ENCODE measurements around the gene HOMER3. TPM values are rescaled to one million over a fixed set of nuclear protein-coding genes. Genes with fewer than 3 reads are reported as not detected.

HOMER3 gene
- total and polyA plus RNA-seq, 2 of the 13 experiments (the other 11 are each of a cell fraction or from before 2014, with no cell fraction given): 21.3 to 27.3 TPM

DNA sequence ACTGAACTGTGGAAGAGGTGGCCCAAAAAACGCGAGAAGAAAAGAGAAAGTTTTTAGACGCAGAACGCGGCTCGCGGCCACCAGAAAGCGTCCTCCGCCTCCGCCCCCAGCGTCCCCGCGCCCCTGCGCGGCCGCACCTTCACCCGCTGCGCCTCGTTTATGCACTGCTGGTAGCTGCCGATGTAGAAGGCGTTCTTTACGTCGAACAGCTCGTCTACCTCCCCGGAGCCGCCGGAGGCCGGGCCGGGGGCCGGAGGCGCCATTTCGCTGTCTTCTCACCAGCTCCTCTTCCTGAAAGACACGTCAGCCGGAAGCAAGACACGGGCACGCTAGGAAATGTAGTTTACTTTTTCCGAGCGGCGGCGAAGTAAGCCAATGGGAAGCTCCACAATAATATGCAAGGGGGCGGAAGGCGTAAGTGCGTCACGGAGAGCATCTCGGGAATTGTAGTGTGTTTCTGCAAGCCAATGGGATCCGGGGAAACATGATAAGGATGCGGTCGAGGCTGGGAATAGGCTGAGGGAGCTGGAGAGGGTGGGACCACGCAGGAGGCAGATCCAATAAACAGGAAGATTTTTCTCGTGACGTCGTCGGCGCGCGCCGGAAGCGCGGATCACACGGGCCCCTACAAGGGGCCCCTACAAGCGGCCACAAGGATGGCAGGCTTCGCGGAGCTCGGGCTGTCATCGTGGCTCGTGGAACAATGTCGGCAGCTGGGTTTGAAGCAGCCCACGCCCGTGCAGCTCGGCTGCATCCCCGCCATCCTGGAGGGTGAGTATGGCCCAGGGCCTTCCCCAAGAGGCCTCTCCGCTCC is 21.7 kb downstream of the HOMER3 start, which contains the start of the genes COPE and DDX49 (continued):
- 0 out of 2 replicates have a peak, but pooled peaks have one; percentile 8 for TF ChIP-seq PRDM15 (CRISPR knock-in tag; IDR thresholded peaks at IDR 0.05)
- TF ChIP-seq SP1 (IDR thresholded peaks at IDR 0.05): no peak
- TF ChIP-seq SP1 (CRISPR knock-in tag; IDR thresholded peaks at IDR 0.05): peak; percentile 24; the same call in 1 of the 2 replicates
- TF ChIP-seq POGK (CRISPR knock-in tag; conservative IDR thresholded peaks at IDR 0.05): no peak
- TF ChIP-seq ATF7 (IDR thresholded peaks at IDR 0.05): peak; percentile 47; the same call in 1 of the 2 replicates
- TF ChIP-seq ATF7 (CRISPR knock-in tag; IDR thresholded peaks at IDR 0.05): no peak
- TF ChIP-seq, protein P1, sequence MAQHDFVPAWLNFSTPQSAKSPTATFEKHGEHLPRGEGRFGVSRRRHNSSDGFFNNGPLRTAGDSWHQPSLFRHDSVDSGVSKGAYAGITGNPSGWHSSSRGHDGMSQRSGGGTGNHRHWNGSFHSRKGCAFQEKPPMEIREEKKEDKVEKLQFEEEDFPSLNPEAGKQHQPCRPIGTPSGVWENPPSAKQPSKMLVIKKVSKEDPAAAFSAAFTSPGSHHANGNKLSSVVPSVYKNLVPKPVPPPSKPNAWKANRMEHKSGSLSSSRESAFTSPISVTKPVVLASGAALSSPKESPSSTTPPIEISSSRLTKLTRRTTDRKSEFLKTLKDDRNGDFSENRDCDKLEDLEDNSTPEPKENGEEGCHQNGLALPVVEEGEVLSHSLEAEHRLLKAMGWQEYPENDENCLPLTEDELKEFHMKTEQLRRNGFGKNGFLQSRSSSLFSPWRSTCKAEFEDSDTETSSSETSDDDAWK (CRISPR knock-in tag; IDR thresholded peaks at IDR 0.05): no peak
- no peak for TF ChIP-seq ATF7-NPFF (CRISPR knock-in tag; IDR thresholded peaks at IDR 0.05; ENCODE audit: low read depth)
- peak; percentile 63; the same call in 1 of the 2 replicates for TF ChIP-seq MAZ (IDR thresholded peaks at IDR 0.05; ENCODE audit: borderline replicate concordance, low read depth, low read length)
- peak; percentile 80 for TF ChIP-seq MAZ (CRISPR knock-in tag; IDR thresholded peaks at IDR 0.05; ENCODE audit: low read depth)
- 0 out of 2 replicates have a peak, but pooled peaks have one; percentile 72 for TF ChIP-seq MAF1 (CRISPR knock-in tag; IDR thresholded peaks at IDR 0.05; ENCODE audit: borderline replicate concordance)
- no peak for TF ChIP-seq TOE1 (CRISPR knock-in tag; IDR thresholded peaks at IDR 0.05)
- 0 out of 2 replicates have a peak, but pooled peaks have one; percentile 43 for TF ChIP-seq RFXANK (CRISPR knock-in tag; IDR thresholded peaks at IDR 0.05)
- TF ChIP-seq, protein P2, sequence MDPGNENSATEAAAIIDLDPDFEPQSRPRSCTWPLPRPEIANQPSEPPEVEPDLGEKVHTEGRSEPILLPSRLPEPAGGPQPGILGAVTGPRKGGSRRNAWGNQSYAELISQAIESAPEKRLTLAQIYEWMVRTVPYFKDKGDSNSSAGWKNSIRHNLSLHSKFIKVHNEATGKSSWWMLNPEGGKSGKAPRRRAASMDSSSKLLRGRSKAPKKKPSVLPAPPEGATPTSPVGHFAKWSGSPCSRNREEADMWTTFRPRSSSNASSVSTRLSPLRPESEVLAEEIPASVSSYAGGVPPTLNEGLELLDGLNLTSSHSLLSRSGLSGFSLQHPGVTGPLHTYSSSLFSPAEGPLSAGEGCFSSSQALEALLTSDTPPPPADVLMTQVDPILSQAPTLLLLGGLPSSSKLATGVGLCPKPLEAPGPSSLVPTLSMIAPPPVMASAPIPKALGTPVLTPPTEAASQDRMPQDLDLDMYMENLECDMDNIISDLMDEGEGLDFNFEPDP (CRISPR knock-in tag; conservative IDR thresholded peaks at IDR 0.05): no peak
- peak; percentile 59 for TF ChIP-seq RFX5 (IDR thresholded peaks at IDR 0.05; ENCODE audit: low read depth, low read length)
- 0 out of 2 replicates have a peak, but pooled peaks have one; percentile 27 for TF ChIP-seq SIX4 (CRISPR knock-in tag; IDR thresholded peaks at IDR 0.05)
- TF ChIP-seq ZNF605 (CRISPR knock-in tag; IDR thresholded peaks at IDR 0.05): peak; percentile 84
- no peak; the same call in 1 of the 2 replicates for TF ChIP-seq HMG20A (CRISPR knock-in tag; IDR thresholded peaks at IDR 0.05; ENCODE audit: borderline replicate concordance)
- TF ChIP-seq HMGA1 (CRISPR knock-in tag; conservative IDR thresholded peaks at IDR 0.05): no peak
- TF ChIP-seq ZNF260 (CRISPR knock-in tag; IDR thresholded peaks at IDR 0.05; ENCODE audit: borderline replicate concordance, low read depth): no peak
- TF ChIP-seq, protein P3, sequence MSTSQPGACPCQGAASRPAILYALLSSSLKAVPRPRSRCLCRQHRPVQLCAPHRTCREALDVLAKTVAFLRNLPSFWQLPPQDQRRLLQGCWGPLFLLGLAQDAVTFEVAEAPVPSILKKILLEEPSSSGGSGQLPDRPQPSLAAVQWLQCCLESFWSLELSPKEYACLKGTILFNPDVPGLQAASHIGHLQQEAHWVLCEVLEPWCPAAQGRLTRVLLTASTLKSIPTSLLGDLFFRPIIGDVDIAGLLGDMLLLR (CRISPR knock-in tag; IDR thresholded peaks at IDR 0.05): peak; percentile 67; the same call in 1 of the 2 replicates
- TF ChIP-seq PAF1 (CRISPR knock-in tag; IDR thresholded peaks at IDR 0.05): no peak
